Inflammatory macrophage treated with lipopolysaccharide for 4 hours (primary cell): ENCODE measurements around the gene CAPN5.

Experiments
- DNase-seq: peaks from one replicate; pipeline ENCODE4 v3.0.0-alpha.2; 2020

Gene CAPN5

DNA sequence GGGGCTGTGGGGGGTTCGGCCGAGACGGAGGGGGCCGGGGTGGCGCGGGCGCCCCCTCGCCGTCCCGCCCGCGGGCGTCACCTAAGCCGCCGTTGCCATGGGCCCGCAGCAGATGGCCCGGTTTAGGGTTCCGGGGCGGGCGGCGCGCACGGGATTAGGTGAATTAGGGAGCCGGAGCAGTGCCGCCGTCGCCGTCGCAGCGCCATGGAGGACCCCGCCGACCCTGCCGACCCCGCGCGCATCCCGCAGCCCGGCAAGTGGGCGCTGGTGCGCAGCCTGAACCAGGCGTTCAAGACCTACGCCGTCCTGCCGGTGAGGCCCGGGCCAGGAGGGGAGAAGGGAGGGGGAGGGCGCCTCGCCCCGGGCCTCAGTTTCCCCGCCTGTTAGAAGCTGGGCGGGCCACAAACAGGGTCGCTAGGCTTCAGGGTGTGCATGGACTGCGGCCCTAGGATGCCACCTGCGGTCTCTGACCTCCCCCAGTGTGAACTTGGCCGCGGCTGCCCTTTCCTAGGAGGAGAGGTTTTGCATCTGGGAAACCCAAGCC is 71.4 kb downstream of the CAPN5 start:
- DNase-seq: no peak

DNA sequence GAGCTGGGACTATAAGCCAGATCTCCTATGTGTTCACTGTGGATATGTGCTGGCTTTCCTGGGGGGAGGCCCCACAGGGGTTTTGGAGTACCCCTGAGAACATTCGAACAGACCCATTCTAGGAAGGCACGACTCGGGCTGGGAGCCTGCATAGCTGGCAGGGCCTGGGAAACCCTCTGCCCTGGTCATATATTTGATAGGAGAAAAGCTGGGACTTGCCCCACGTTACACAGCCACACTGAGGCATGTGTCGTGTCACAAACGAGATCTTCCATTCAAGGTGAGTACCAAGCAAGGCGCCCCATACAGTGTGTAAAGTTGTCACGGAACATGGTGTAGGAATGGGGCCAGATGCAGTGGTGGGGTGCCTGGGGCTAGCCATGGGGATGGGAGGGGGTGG is 72.4 kb downstream of the CAPN5 start:
- no peak for DNase-seq

DNA sequence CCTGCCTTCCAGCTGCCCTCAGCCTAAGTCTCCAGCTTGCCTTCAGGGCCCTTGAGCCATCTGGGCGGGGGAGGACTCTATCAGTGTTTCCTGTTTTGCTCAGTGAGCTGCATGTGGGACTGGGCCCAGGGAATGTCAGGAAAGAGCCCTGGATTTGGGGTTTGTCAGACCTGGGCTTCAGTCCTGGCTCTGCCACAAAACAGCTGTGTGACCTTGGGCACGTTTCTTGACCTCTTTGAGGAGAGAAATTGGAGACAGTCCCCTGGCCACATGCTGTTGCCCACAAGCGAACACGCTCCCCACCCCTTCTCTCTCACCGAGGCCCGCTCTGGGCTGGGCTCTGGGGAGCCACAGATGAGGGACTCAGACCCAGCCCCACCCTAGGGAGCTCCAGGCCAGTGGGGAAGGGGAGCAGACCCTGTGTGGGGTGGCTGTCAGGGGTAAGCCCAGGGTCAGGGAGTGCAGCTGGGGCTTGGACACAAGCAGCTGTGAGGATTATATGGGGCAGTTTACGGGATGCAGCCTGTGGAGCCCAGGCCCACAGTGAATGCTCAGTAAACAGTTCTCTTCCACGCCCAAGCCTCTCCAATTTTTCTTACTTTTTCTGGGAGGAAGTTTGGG is 73.6 kb downstream of the CAPN5 start:
- no peak for DNase-seq

DNA sequence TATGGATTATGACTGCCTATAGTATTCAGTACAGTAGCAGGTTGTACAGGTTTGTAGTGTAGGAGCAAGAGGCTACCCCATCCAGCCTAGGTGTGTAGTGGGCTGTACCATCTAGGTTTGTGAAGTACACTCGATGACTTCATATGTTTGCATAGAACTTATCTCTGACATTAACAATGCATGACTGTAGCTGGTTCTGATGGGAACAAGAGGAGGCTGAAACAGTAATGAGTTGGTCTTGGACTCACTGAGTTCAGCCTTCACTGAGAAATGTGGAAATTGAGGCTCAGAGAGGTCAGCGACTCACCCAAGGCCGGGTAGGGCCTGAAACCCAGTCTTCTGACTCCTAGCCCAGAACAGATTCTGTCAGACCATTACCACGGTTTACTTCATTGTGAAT is 74.3 kb downstream of the CAPN5 start:
- no peak for DNase-seq

DNA sequence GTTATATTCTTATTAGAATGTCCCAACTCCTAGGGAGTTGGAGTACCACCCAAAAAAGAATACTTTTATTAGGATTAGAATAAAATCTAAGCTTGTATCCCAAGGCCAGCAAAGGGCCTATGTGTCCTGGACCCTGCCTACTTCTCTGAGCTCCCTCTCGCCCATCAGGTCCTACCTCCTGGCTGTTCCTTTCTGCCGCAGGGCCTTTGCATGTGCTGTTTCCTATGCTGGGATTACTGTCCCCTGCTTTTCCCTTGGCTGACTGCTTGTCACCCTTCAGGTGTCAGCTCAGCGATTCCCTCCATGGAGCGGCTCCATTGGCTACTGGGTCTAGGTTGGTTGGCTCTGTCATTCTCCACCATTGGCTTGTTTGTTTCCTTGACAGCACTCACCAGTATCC is 74.7 kb downstream of the CAPN5 start:
- no peak for DNase-seq

DNA sequence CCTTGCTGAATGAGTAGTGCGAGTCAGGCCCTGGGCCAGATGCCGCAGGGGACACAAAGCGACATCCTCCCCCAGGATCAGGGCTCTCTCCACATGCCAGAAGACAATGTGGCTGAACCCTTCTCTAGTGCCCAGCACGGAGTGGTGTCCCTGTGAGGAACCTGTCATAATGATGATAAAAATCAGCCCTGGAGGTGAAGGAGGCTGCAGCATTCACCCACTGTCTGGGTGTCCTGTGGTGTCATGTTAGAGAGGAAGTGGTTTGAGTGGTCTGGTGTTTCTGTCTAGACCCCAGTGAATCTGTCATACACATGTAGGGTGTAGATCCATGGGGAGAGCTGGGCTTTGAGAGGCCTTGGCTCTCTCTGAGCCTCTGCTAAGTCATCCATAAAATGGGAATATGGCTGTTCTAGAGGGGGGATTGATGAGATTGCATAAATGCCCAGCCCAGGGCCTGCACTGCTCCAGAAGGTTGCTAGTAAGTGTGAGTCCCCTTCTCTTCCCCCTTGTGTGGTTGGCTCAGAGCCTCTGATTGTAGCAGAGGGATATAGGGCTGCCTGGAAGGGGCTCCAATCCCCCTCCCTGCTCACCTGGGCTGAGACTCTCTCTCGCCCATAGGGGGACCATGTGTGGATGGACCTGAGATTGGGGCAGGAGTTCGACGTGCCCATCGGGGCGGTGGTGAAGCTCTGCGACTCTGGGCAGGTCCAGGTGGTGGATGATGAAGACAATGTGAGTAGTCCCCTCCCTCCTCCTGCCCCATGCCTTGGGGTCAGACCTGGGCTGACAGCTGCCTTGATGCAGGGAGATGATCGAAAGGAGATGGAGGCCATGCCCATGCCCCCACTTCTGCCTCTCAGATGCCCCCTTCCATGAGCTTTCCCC is 75.6 kb downstream of the CAPN5 start:
- DNase-seq: no peak

DNA sequence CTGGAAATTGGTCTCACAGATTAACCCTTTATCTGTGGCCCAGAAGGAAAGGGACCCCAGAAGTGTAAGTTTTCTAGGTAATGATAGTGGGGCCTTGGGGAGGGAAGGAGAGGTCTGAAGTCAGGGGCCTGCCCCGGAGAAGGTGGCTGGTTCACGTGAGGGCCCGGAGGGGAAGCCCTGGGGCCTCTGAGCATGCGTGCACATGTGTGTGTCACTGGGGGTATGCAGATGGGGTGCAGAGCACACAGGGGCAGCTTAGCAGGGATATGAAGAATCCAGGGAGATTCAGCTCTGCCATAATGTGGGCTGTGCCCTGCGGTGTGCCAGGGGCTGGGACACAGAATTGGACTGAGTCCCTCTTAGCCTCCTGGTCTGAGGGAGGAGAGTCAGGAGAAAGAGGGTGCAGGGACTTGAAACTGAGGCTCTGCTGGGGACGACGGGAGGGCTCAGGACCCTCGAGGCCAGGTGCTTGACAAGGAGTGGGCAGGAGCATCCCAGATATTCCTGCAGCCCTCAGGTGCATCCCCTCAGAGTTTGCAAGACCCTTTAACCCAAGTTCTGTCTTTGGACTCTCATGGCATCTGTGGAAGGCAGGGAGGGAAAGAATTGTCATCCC is 76.7 kb downstream of the CAPN5 start:
- DNase-seq: no peak

DNA sequence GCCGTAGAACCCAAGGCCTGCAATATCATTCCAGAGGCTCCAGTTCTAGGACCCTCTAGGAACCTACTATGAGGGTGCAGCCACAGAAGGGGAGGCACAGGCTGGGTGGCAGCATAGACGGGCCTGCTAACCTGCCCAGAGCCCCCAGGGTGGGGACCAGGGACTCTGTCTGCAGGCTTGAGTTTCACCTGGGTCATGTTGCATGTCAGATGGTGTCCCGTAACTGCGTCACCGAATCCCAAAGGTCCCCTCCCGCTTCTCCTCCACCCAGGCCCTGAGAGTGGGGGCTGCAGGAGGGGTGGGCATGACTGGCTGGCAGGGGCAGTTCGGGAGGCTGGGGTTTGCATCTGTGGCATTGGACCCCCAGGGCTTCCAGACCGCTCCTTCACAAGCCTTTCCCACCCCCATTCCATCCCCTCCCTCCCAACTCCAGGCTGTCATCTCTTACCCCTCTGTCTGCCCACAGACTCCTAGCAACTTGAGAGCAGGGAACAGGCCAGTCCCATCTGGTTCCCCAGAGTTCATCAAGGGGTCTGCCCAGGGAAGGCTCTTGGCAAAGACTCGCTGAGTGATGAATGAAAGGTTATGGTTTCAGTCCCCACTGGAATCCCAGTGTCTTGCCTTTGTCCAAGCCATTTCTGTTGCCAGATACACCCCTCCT is 77.6 kb downstream of the CAPN5 start:
- DNase-seq: no peak

DNA sequence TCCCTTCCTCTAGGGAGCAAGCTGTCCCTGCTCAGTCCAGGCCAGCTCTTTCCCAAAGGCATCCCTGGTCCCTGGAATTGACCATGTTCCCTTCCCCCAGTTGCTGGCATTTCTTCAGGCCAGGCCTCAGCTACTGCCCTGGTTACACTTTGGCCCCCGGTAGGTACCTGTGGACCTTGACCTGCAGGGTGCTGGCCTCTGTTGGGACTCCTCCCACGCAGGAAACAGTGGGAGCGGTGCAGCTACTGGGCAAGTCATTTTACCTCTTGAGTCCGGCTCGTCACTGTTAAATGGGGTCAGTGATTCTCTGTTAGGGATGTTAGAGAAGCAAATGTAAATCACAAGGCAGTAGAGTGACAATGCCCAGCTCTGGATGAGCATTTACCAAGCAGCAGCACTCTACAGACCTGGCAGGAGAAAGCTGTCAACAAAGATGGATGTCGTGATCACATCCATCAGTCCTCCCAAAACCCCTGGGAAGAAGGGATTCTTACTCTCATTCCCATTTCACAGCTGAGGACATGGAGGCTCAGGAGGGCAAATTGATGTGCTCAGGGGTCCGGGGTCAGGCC is 78.2 kb downstream of the CAPN5 start:
- no peak for DNase-seq

DNA sequence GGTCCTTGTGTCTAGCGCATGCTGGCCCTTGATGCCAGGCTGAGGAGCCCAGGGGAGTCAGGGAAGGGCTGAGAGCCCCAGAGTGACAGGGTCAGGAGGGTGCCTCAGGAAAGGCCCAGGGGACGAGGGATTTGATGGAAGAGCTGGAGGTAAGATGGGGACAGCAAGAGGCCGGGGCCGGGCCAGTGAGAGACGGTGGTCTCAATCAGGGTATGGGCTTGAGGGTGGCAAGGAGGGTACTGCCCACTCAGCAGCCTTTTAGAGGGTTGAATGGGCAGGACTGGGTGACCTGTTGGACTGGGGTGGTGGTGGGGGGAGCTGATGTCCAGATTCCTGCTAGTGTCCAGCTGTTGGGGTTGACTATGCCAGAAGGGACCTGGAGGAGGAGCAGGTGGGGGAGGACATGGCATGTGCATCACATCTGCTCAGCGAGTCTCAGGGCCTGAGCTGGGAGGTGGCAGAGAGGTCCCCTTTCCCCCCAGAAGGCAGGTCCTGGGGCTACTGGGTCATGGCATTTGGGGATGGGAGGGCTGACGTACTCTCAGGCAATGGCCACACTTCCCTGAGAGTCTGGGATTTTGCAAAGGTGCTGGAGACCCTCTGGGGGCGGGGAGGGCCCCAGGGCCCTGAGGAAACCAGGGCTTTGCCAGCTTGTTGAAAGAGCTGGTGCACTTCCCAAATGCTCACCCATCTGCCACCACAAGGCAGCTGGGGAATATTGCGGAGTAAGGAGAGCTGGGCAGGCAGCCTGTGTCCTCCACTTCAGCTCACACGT is 79.7 kb downstream of the CAPN5 start:
- DNase-seq: no peak

DNA sequence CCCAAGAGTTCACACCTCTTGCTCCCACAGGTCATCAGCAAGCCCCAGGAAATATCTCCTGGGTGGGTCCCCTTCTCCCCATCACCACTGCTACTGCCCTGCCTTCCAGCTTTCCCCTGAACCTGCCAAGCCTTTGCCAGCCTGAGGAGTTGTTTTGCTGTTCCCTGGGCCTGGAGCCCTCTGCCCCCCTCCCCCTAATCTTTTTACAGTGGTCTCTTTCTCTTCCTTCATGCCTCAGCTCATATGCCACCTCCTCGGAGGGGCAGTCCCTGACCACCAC is 80.2 kb downstream of the CAPN5 start:
- no peak for DNase-seq

DNA sequence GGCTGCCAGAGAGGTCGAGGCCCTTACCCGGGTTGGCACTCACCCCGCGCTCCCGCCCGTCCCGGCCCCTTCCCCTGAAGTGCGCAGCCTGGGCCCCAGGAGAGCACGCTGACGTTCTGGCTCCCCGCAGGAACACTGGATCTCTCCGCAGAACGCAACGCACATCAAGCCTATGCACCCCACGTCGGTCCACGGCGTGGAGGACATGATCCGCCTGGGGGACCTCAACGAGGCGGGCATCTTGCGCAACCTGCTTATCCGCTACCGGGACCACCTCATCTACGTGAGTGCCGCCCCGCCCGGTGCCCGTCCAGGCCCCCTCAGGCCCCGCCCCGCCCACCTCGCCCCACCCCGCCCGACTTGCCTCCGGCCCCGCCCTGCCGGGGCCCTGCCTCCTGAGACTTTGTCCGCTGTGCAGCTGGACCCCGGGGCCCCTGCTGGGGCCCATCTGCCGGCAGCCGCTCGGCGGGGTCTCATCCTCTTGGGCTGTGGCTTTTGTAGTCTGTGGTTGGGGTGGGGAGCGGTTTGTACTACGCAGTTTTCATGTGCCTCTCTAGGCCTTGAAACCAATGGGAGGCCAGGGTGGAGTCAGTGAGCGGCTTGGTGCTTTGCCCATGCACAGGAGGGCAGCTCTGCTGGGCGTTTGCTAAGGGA is 81.0 kb downstream of the CAPN5 start:
- no peak for DNase-seq

DNA sequence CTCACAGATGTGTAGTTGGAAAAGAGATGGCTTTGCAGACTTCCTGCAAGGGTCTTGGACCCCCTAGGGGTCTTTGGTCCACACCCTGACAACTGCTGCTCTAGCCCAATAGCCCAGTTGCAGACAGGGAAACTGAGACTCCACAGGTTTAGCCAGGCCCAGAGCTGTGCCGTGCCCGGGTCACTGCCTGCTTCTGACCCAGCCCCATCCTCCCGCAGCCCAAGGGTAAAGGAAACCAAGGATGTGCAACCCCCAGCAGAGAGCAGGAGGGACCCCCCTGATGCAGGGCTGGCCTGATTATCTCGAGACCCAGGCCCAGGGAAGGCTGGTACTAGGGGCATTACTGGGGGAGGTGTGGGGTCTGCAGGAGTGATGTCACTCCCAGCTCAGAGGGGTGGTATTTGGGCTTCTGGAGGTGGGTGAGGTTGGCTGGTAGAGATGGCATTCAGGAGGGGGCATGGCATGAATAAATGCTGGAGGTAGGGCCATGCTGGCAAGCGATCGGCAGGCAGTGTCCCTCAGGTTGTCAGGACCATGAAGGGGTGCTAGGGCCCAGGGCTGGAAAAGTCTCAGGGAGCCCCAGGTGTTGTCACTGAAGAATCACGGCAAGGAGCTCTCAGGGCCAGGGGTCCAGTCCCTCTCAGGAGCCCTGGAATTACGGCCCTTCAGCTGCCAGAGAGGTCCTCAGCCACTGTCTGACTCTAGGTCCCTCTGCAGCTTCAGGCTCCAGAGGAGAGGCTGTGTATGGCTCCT is 82.4 kb downstream of the CAPN5 start:
- no peak for DNase-seq

DNA sequence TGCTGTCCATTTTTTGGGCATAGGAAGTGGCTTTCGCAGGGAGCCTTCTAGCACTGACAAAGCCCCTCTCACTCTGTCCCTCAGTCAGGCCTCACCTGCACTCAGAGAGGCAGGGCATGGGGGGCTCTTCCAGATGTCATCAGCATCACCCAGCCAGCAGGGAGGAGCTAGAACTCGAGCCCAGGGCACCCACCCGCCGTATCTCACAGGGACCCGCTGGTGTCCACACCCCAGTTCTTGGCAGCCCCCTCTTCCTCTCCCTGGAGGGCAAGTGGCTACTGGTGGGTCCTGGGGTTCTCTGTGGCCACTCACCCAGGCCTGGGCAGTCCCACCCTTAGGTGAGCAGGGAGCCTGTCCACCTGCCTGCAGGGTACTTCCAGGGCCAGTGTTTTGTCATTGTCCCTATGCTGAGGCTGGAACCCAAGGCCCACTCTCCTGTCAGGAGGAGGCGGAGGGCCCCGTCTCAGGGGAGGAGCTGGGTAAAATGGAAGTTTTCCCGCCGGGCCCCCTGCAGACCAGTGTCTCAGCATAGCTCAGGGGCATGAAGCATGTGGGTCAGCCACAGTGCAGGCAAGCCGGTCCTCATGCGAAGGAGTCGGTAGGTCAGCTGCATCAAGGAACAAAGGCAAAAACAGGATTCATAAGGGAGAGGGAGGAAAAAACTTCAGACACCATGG is 83.1 kb downstream of the CAPN5 start:
- DNase-seq: no peak

DNA sequence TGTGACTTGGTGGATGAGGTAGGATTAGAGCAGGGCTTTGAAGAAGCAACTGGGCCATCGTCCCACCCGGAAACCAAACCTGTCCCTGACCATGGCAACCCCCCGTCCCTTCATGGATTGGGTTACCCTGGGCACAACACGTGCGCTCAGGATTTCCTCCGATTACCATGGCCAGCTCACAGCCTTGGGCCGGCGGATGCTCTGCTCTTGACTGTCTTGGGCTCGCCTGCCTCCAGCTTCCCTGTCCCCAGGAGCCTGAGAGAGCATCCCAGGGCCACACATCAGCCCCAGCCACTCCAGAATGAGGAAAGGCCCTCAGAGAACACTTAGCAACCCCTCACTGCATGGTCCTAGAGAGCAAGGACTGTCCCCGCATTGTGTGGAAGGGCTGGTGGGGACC is 84.1 kb downstream of the CAPN5 start:
- DNase-seq: no peak

DNA sequence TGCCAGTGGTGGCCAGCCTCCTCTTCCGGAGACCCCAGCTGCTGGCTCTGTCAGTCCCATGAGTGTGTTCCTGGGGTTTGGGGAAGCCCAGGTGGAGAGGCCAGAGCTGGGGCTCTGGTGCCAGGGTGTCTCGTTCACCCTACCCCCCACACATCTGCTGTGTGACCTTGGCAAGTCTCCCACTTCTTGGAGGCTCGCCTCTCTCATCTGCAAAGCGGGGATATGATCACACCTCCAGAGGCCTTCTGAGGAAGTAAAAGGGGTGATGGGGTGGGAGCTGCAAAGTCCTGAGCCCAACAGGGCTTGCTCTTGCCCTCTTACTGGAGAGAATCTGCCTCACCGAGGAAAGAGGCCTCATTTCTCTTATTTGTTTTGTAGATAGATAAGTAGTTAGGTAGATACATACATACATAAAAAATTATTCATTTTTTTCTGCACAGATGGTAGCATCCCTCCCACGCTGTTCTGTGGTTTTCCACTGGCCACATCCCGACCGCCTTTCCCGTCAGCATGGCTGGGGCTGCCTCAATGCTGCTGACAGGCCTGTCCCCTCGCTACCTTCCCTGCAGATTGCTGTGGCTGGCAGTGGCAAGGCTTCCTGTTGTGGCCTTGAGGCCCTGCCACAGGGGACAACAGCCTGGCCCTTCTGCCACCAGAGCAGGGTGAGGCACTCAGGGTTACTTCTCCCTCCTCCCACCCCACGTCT is 85.2 kb downstream of the CAPN5 start:
- peak; percentile 27 for DNase-seq

DNA sequence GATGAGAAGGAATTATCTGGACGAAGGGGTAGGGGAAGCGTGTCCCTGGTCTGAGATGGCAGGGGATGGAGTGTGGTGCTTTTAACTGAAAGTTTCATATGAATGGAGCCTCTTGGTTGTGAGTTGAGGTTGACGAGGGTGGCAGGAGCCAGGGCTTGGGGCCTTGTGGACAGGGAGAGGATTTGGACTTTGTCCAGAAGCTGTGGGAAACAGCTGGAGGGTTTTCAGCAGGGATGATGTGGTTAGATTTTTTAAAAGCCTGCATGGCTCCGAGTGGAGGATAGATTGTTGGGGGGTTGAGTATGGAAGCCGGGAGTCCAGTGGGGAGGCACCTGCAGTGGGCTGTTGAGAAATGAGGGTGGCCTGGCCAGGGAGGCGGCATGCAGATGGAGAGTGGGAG is 86.1 kb downstream of the CAPN5 start:
- no peak for DNase-seq

DNA sequence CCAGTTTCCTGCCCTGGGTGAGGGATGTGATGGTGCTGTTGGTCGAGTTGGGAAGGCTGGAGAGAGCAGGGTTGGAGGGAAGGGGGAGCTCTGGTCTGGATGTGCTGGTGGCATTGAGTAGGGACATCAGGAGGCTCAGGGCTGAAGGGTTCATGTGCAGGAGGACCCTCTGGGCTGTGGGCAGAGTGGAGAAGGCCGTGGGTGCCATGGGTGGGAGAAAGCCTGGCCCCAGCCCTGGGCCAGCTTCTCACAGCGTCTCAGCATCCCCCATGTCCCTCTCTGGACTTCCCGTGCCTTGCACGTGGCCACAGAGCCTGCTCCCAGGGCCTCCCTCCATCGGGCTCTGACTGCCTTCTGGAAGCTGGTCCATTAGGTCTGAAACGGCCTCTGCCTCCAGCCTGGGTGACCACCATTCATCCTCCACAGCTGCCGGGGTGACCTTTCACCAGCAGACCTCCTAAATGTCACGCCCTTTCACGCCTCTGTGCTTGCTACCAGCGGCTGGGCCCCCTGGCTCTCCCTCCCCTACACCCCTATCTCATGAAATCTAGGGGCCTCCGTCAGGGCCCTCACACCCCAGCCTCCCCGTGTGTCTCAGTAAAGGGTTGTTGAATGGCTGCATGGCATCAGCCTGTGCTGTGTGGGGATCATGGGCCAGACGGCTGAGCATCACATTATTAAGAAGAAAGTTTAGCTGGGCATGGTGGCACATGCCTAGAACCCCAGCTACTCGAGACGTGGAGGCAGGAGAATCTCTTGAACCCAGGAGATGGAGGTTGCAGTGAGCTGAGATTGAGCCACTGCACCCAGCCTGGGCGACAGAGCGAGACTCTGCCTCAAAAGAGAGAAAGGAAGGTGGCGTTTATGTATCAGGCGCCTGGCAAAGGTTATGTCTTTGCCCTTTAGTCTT is 86.8 kb downstream of the CAPN5 start:
- no peak for DNase-seq
